ENCODE measurements around the gene GALNT2. TPM values are rescaled to one million over a fixed set of nuclear protein-coding genes. Genes with fewer than 3 reads are reported as not detected.

The GALNT2 gene
- total RNA-seq, 1 experiment from 2014 or later, result 152 TPM

GRCh38 chr1:230119340-230119739, 52.3 kb downstream of the GALNT2 start:
- Histone ChIP-seq H3K27ac (ENCODE audit: low read length) (no peak overlapping the region), H3K9me3 (ENCODE audit: control insufficient read depth, insufficient read depth, low read depth, low read length) (no peaks in the 10 kb centered on the region), H3K4me1 (ENCODE audit: control insufficient read depth, insufficient read depth, low read length) (peaks cover under 1% of the 10 kb centered on the region; the same call in 1 of the 2 replicates), H3K27me3 (ENCODE audit: control insufficient read depth, insufficient read depth, low read length) (no peaks in the 10 kb centered on the region), H3K36me3 (ENCODE audit: control insufficient read depth, insufficient read depth, low read length) (no peaks in the 10 kb centered on the region), H3K4me3 (ENCODE audit: low read depth in 2 of 2, low read length in 2 of 2) (no peak overlapping the region)
- no TSS peak for BruUV-seq (replicated peaks)
- CTCF ChIA-PET, result no interaction called here
- POLR2A ChIA-PET, result no interaction called here
- intact Hi-C loops (cut with micrococcal nuclease; ENCODE audit: unreplicated experiment), result no loop called here
- in situ Hi-C loops (cut with HindIII; ENCODE audit: low pct_unique_long_range_greater_than_20kb, low sequenced_read_pairs), result no loop called here
- ATAC-seq, result no peak
- DNase-seq (ENCODE audit: low read depth, low spot score), result no peak
- TF ChIP-seq CTCF (IDR thresholded peaks at IDR 0.05), result no peak
- no peak for TF ChIP-seq SIN3A (IDR thresholded peaks at IDR 0.05; ENCODE audit: borderline replicate concordance, insufficient read depth, low read depth, low read length)
- TF ChIP-seq TCF7L2 (IDR thresholded peaks at IDR 0.05; ENCODE audit: low read depth, low read length), result no peak
- TF ChIP-seq, protein P1, sequence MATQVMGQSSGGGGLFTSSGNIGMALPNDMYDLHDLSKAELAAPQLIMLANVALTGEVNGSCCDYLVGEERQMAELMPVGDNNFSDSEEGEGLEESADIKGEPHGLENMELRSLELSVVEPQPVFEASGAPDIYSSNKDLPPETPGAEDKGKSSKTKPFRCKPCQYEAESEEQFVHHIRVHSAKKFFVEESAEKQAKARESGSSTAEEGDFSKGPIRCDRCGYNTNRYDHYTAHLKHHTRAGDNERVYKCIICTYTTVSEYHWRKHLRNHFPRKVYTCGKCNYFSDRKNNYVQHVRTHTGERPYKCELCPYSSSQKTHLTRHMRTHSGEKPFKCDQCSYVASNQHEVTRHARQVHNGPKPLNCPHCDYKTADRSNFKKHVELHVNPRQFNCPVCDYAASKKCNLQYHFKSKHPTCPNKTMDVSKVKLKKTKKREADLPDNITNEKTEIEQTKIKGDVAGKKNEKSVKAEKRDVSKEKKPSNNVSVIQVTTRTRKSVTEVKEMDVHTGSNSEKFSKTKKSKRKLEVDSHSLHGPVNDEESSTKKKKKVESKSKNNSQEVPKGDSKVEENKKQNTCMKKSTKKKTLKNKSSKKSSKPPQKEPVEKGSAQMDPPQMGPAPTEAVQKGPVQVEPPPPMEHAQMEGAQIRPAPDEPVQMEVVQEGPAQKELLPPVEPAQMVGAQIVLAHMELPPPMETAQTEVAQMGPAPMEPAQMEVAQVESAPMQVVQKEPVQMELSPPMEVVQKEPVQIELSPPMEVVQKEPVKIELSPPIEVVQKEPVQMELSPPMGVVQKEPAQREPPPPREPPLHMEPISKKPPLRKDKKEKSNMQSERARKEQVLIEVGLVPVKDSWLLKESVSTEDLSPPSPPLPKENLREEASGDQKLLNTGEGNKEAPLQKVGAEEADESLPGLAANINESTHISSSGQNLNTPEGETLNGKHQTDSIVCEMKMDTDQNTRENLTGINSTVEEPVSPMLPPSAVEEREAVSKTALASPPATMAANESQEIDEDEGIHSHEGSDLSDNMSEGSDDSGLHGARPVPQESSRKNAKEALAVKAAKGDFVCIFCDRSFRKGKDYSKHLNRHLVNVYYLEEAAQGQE (IDR thresholded peaks at IDR 0.05; ENCODE audit: insufficient read depth in 1 of 2, low read depth in 2 of 2, low read length in 1 of 2), result no peak

GRCh38 chr1:230120289-230120920, 53.4 kb downstream of the GALNT2 start:
- intact Hi-C loops (cut with micrococcal nuclease; ENCODE audit: unreplicated experiment), result no loop called here
- POLR2A ChIA-PET, result no interaction called here
- ATAC-seq (peak; percentile 14; the same call in 1 of the 2 replicates), DNase-seq (ENCODE audit: low read depth, low spot score) (no peak)
- Histone ChIP-seq H3K9me3 (ENCODE audit: control insufficient read depth, insufficient read depth, low read depth, low read length) (no peaks in the 10 kb centered on the region), H3K36me3 (ENCODE audit: control insufficient read depth, insufficient read depth, low read length) (no peaks in the 10 kb centered on the region), H3K4me1 (ENCODE audit: control insufficient read depth, insufficient read depth, low read length) (peaks cover 10% of the 10 kb centered on the region), H3K27ac (ENCODE audit: low read length) (no peak overlapping the region), H3K27me3 (ENCODE audit: control insufficient read depth, insufficient read depth, low read length) (no peaks in the 10 kb centered on the region), H3K4me3 (ENCODE audit: low read depth in 2 of 2, low read length in 2 of 2) (no peak overlapping the region)
- BruUV-seq (replicated peaks), result no TSS peak
- TF ChIP-seq CTCF (IDR thresholded peaks at IDR 0.05) (no peak), TCF7L2 (IDR thresholded peaks at IDR 0.05; ENCODE audit: low read depth, low read length) (no peak), SIN3A (IDR thresholded peaks at IDR 0.05; ENCODE audit: borderline replicate concordance, insufficient read depth, low read depth, low read length) (no peak), POLR2AphosphoS5 (IDR thresholded peaks at IDR 0.05; ENCODE audit: low read depth, low read length) (no peak)
- TF ChIP-seq, protein P1 (IDR thresholded peaks at IDR 0.05; ENCODE audit: insufficient read depth in 1 of 2, low read depth in 2 of 2, low read length in 1 of 2), result no peak
- in situ Hi-C loops (cut with HindIII; ENCODE audit: low pct_unique_long_range_greater_than_20kb, low sequenced_read_pairs), result no loop called here
- CTCF ChIA-PET, result interaction anchor here (0.9 kb wide), 1 partner anchor 89 kb away, joined by 3 read pairs; no protein-coding TSS in a partner anchor
